SK-N-MC (cell line): ENCODE measurements around the gene MTMR3.
"Not testable (repeated sequence)": the region's sequence is repeated elsewhere in the genome, so short reads cannot be mapped to it uniquely, and the experiment has no call there.

Experiments used
- EZH2 ChIP-seq: fragments of 200-600 bp; sonication (generic); IDR thresholded peaks from one replicate; pipeline ENCODE4 v1.6.1; 2017; ENCODE audit warnings: antibody characterized with exemption
- POLR2AphosphoS5 ChIP-seq: IDR thresholded peaks from 2 replicates; pipeline ENCODE4 v1.6.1; 2012; ENCODE audit warnings: mild to moderate bottlenecking, low read depth, low read length, borderline replicate concordance

GRCh38 chr22:30059346-30060020 lies 176.5 kb downstream of the MTMR3 start:
- not testable (repeated sequence) for TF ChIP-seq POLR2AphosphoS5, EZH2
